Stimulated activated CD4-positive, alpha-beta T cell treated with anti-CD3 and anti-CD28 coated beads, Interleukin-2, amount 100 ng/mL, for 4 hours (primary cell): Measurements from ENCODE around the gene NPL.
A peak's percentile ranks its signal among the peaks of the same experiment; 100 is the strongest.

Experiments used
- DNase-seq: peaks from one replicate; pipeline ENCODE4 v3.0.0-alpha.2; 2020; ENCODE audit warnings: low read depth

NPL gene

DNA sequence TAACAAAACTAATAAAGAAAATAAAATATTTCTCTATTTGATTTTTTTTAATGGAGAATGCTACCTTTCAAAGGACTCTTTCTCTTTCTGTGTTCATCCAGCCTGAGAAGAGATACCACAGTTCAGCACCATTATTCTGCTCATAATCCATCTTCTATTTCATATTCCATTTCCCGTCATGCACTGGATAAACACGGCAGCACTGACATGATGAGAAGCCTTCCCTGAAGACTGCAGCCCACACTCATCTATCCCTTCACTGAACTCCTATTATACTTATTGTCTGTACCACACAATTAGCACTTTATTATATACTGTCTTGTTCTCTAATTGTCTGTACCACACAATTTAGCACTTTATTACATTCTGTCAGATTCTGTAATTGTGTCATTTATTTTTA is 10.7 kb upstream of the NPL start:
- no peak for DNase-seq

GRCh38 chr1:182779530-182779929 is 10.0 kb upstream of the NPL start:
- DNase-seq, result no peak

DNA sequence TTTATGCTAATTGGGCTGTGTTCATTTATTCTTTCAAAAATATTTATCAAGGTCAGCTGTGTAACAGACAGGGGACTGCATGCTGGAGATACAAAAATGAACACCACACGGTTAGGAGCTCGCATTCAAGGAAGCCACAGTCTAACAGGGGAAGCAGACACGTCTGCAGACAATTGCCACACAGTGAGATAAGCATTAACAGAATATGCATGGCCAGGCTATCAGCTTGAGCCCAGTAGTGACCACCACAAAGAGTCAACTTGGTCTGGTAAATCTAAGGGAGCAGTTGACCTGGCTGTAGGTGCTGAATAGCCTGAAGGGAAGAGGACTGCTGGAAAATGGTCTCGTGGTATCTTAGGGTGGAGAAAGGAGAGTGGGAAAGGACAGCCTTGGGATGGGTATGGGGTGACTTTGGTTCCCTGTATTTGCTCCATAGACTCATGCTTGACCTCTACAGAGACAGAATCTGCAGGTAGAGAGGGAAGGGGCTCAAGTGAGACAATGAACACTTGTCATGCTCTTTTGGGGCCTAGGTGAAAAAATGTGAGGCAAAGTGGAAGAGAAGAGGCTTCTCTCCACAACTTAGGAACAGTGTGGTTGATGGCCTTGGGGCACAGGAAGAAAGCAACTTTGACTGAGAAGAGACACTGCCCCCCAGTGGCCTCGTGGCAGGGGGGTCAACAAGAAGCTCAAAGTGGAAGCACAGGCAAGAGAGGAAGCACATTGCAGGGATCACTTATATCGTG is 7.6 kb upstream of the NPL start:
- peak; percentile 53 for DNase-seq

GRCh38 chr1:182782587-182782913 is 7.0 kb upstream of the NPL start:
- DNase-seq, result no peak

GRCh38 chr1:182783068-182783467 is 6.5 kb upstream of the NPL start:
- DNase-seq, result no peak

GRCh38 chr1:182784556-182785171 is 4.9 kb upstream of the NPL start:
- no peak for DNase-seq

DNA sequence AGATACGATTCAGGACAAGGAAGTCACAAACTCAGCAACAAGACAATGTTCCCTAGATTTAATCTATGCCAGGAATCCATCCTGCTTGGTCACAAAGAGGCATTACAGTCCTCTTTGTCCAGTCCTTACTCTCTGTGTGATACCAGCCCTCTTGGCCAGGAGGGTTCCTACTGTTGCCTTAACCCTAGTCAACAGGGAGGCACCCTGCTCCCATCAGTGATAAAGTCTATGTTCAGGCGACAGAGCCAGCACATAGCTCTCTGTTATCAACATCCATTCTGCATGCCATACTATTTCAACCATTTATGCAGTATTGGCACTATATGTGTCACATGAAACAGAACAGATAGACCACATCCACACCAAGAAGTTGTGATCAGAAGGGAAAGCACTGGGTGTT is 4.4 kb upstream of the NPL start:
- no peak for DNase-seq

DNA sequence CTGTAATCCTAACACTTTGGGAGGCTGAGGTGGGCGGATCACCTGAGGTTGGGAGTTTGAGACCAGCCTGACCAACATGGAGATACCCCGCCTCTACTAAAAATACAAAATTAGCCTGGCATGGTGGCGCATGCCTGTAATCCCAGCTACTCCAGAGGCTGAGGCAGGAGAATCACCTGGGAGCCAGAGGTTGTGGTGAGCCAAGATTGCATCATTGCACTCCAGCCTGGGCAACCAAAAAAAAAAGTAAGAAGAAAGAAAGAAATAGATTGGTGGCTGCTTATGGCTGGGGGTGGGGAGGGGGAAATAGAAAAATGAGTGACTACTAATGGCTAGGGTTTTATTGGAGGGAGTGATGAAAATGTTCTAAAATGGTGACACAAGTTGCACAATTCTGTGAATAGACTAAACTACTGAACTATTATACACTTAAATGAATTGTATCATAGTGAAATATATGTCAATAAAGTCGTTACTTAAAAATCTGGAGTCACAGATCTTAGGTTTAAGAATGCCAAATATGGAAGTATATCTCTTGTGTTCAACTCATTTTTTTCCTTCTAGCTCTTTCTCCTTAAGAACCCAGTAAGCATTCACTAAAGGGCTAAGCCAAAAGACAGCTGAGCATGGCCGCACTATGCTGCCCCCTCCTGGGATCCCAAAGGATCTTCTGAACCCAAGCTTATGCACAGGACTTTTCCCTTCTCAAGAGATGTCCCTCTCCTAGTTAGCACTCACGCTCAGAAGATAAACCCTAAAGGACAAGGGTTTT is 3.2 kb upstream of the NPL start:
- DNase-seq, result peak; percentile 11

GRCh38 chr1:182786995-182787324 is 2.6 kb upstream of the NPL start:
- no peak for DNase-seq

DNA sequence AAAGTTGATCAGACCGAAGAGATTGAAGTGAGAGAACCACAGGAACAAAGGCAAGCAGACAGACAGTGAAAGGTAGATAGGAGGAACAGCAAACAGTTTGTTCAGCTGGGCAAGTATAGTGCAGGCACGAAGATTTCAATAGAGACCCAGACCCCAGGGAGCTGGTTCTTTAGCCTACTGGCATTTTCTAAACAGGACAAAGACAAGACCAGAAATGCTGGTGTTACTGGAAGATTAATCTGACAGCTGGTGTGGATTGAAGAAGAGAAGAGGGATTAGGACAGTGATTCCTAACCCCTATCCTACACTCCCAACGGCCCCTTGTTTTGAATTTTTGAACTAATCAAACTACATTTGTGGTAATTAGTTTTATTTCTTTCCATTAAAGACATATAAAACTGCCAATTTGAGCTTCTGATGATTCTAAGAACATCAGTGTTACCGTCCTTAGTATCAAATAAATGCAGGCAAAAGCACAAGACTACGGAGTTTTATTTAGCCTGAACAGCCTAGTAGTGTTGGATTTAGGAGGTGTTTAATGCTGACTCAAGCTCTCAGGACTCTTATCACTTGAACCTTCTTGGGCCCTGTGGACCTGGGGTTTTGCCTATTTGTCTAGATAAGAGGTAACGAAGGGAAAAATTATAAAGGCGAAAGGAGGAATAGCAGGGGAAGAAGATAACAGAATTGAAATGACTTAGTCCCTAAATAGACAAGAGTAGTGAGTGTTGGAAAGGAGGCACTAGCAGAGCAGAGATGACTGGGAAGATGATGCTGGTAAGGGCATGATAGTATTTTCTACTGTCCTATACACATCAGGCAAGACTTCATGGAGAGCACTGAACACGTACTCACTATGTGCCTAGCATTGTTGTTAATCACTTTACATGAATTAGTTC is 2.0 kb downstream of the NPL start:
- no peak for DNase-seq

- DNase-seq, result no peak
Observed at GRCh38 chr1:182794091-182794490, 4.5 kb downstream of the NPL start.

- DNase-seq, result no peak
Observed at GRCh38 chr1:182794676-182795201, 5.2 kb downstream of the NPL start.

DNA sequence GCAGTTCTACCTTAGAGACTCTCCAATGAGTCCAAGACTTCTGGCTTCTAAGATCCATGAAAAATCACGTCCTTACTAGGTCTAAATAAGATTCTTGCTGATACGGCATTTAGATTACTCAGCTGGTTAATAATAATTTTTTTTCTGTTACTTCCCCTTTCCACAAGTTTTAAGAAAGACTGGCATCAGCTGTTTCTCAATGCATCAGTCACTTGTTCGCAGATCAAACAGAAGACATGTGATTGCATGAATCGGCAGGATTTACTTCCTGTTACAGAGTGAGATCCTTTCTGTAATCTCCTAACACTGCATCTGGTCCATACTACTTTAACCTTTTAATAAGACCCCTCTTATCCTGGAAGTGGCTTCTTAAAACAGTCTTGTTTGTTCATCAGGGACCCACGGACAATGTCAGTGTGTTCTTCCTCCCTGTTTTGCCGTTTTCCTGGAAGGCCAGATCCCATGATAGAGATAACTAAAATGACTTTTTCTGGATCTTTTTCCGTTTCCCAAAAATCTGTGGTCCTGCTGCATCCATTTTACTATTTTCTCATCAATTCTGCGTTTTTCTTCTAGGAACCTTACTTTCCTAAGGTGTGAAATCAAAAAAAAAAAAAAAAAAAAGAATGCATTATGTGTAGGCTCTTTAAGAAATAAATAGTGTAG is 6.1 kb downstream of the NPL start:
- no peak for DNase-seq

GRCh38 chr1:182802006-182802803 is 12.6 kb downstream of the NPL start:
- DNase-seq, result no peak

- no peak for DNase-seq
Observed at GRCh38 chr1:182803846-182804245, 14.3 kb downstream of the NPL start.

DNA sequence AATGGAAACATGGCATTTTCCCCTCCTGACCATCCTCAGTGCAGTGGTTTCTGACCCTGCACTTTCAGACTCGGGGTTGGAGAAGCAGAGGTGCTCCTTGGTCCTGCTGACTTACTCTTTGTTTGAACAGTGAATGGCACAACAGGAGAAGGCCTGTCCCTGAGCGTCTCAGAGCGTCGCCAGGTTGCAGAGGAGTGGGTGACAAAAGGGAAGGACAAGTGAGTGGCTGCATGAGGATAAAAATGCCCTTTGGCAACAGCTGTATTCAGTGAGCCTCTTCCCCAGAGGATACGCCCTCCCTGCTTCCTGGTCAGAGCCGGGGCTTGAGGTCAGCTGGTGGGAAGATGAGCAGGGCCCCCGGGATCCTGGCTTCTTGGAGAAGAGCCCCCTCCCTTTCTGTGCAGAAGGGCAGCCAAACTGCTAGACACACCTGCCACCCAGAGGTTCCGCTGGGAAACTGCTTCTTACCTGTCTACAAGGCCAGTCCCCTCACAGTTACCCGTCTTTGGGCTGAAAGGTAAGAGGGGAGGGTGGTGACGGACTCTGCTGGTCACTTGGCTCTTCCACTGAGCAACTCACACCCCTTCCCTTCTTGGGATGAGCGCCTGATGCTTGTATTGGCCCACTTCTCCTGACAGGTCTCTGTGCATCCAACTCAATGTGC is 16.6 kb downstream of the NPL start:
- no peak for DNase-seq

- no peak for DNase-seq
Observed at GRCh38 chr1:182807907-182808306, 18.3 kb downstream of the NPL start.

GRCh38 chr1:182809414-182809957 is 19.9 kb downstream of the NPL start:
- no peak for DNase-seq

GRCh38 chr1:182811975-182812722 is 22.6 kb downstream of the NPL start:
- DNase-seq, result no peak
